Measurements from ENCODE around the gene HTRA3. TPM values are rescaled to one million over a fixed set of nuclear protein-coding genes. Genes with fewer than 3 reads are reported as not detected.

HTRA3 gene
- total RNA-seq, 1 donor from 2014 or later, result 35.2 TPM

DNA sequence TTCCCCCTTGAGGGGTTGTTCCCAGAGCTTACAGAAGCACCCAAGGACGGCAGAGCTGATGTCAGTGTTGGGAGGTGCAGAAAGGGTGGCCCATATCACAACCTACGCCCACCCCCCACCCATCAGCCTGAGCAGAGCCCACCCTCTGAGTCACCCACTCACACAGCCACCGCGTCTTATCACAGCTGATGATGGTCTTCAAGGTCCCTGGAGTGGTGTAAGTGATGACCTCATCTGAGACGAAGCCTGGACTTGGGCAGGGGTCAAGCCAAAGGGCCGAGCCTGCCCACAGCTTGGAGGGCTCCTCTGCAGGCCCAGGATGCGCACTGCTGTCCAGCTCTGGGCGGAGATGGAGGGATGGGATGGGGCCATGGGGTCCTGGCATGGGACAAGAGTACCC is 3.0 kb upstream of the HTRA3 start:
- no peak for DNase-seq (ENCODE audit: low read depth)
- no peaks in the 10 kb centered on the region for H3K36me3 ChIP-seq (ENCODE audit: insufficient read depth, low read length)
- H3K9me3 Mint-ChIP-seq (ENCODE audit: unreplicated experiment), result no peaks in the 10 kb centered on the region
- no peaks in the 10 kb centered on the region for H4K20me1 ChIP-seq (ENCODE audit: insufficient read depth, low read length)
- H3K4me1 Mint-ChIP-seq (ENCODE audit: low read depth, unreplicated experiment), result peaks cover 7% of the 10 kb centered on the region
- peaks cover 4% of the 10 kb centered on the region for H3K36me3 Mint-ChIP-seq (ENCODE audit: low read depth, unreplicated experiment)
- H3K79me2 ChIP-seq (ENCODE audit: insufficient read depth, low read length), result no peaks in the 10 kb centered on the region
- peak overlapping the region; percentile 30 for H3K4me3 Mint-ChIP-seq (ENCODE audit: unreplicated experiment)
- H3K27me3 ChIP-seq (ENCODE audit: insufficient read depth, low read length), result peaks cover 21% of the 10 kb centered on the region
- no peak for FAIRE-seq
- H3K27me3 Mint-ChIP-seq (ENCODE audit: low read depth, unreplicated experiment), result peaks cover 37% of the 10 kb centered on the region
- no peaks in the 10 kb centered on the region for H3K9me3 ChIP-seq (ENCODE audit: insufficient read depth, low read depth, low read length)
- H3K4me1 ChIP-seq (ENCODE audit: insufficient read depth, low read length), result peaks cover 14% of the 10 kb centered on the region
- no peak overlapping the region for H3K4me3 ChIP-seq (ENCODE audit: insufficient read depth, low read depth, low read length)
- no peak overlapping the region for H3K27ac ChIP-seq (ENCODE audit: low read depth, low read length)
- TF ChIP-seq EZH2 (IDR thresholded peaks at IDR 0.05; ENCODE audit: insufficient read depth, low read length), result no peak
- TF ChIP-seq, protein P1, sequence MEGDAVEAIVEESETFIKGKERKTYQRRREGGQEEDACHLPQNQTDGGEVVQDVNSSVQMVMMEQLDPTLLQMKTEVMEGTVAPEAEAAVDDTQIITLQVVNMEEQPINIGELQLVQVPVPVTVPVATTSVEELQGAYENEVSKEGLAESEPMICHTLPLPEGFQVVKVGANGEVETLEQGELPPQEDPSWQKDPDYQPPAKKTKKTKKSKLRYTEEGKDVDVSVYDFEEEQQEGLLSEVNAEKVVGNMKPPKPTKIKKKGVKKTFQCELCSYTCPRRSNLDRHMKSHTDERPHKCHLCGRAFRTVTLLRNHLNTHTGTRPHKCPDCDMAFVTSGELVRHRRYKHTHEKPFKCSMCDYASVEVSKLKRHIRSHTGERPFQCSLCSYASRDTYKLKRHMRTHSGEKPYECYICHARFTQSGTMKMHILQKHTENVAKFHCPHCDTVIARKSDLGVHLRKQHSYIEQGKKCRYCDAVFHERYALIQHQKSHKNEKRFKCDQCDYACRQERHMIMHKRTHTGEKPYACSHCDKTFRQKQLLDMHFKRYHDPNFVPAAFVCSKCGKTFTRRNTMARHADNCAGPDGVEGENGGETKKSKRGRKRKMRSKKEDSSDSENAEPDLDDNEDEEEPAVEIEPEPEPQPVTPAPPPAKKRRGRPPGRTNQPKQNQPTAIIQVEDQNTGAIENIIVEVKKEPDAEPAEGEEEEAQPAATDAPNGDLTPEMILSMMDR (IDR thresholded peaks at IDR 0.05; ENCODE audit: insufficient read depth, low read depth, low read length), result no peak
- no peak overlapping the region for H3K4me2 ChIP-seq (ENCODE audit: low read length)
- no peak overlapping the region for H3K27ac Mint-ChIP-seq (ENCODE audit: unreplicated experiment)
- no peak overlapping the region for H2AFZ ChIP-seq (ENCODE audit: low read depth, low read length)
- H3K9ac ChIP-seq (ENCODE audit: low read length), result no peak overlapping the region

- Histone ChIP-seq H4K20me1 (ENCODE audit: insufficient read depth, low read length) (no peaks in the 10 kb centered on the region), H3K9ac (ENCODE audit: low read length) (no peak overlapping the region), H2AFZ (ENCODE audit: low read depth, low read length) (no peak overlapping the region), H3K79me2 (ENCODE audit: insufficient read depth, low read length) (no peaks in the 10 kb centered on the region), H3K4me3 (ENCODE audit: insufficient read depth, low read depth, low read length) (no peak overlapping the region), H3K4me1 (ENCODE audit: insufficient read depth, low read length) (peaks cover 10% of the 10 kb centered on the region), H3K4me2 (ENCODE audit: low read length) (no peak overlapping the region), H3K9me3 (ENCODE audit: insufficient read depth, low read depth, low read length) (no peaks in the 10 kb centered on the region), H3K36me3 (ENCODE audit: insufficient read depth, low read length) (no peaks in the 10 kb centered on the region), H3K27ac (ENCODE audit: low read depth, low read length) (no peak overlapping the region), H3K27me3 (ENCODE audit: insufficient read depth, low read length) (peaks cover 22% of the 10 kb centered on the region)
- H3K27me3 Mint-ChIP-seq (ENCODE audit: low read depth, unreplicated experiment), result peaks cover 40% of the 10 kb centered on the region
- peaks cover 8% of the 10 kb centered on the region for H3K4me1 Mint-ChIP-seq (ENCODE audit: low read depth, unreplicated experiment)
- DNase-seq (ENCODE audit: low read depth) (no peak), FAIRE-seq (no peak)
- no peaks in the 10 kb centered on the region for H3K9me3 Mint-ChIP-seq (ENCODE audit: unreplicated experiment)
- no peak for TF ChIP-seq EZH2 (IDR thresholded peaks at IDR 0.05; ENCODE audit: insufficient read depth, low read length)
- TF ChIP-seq, protein P1 (IDR thresholded peaks at IDR 0.05; ENCODE audit: insufficient read depth, low read depth, low read length), result peak; percentile 35
- H3K4me3 Mint-ChIP-seq (ENCODE audit: unreplicated experiment), result peak overlapping the region; percentile 30
- peaks cover 4% of the 10 kb centered on the region for H3K36me3 Mint-ChIP-seq (ENCODE audit: low read depth, unreplicated experiment)
- no peak overlapping the region for H3K27ac Mint-ChIP-seq (ENCODE audit: unreplicated experiment)
These were observed 2.5 kb upstream of the HTRA3 start for GRCh38 chr4:8267077-8267476.

DNA sequence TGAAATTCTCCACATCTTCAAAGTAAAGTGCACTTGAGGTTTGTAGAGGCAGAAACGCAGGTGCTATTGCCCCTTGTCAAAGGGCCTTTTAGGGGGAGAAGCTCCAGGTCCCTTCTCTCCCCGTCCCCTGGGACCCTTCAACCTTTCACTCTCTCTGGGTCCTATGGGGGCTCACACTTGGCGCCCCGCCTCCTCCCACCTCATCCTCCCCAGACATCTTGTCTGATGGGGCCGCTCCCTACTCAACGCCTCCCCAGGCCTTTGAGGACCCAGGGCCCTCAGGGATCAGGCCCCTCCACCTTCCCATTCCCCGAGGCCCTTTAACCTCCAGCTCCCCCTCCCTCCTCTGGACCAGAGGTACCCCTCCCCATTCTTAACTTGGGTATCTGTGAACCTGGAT is 1.3 kb upstream of the HTRA3 start:
- DNase-seq (ENCODE audit: low read depth) (no peak), FAIRE-seq (no peak)
- Histone ChIP-seq H3K4me3 (ENCODE audit: insufficient read depth, low read depth, low read length) (no peak overlapping the region), H3K4me1 (ENCODE audit: insufficient read depth, low read length) (peaks cover 10% of the 10 kb centered on the region), H2AFZ (ENCODE audit: low read depth, low read length) (no peak overlapping the region), H3K9ac (ENCODE audit: low read length) (no peak overlapping the region), H3K27me3 (ENCODE audit: insufficient read depth, low read length) (peaks cover 24% of the 10 kb centered on the region), H3K79me2 (ENCODE audit: insufficient read depth, low read length) (no peaks in the 10 kb centered on the region), H3K36me3 (ENCODE audit: insufficient read depth, low read length) (no peaks in the 10 kb centered on the region), H3K27ac (ENCODE audit: low read depth, low read length) (no peak overlapping the region), H3K9me3 (ENCODE audit: insufficient read depth, low read depth, low read length) (no peaks in the 10 kb centered on the region), H4K20me1 (ENCODE audit: insufficient read depth, low read length) (no peaks in the 10 kb centered on the region), H3K4me2 (ENCODE audit: low read length) (no peak overlapping the region)
- Mint-ChIP-seq H3K9me3 (ENCODE audit: unreplicated experiment) (no peaks in the 10 kb centered on the region), H3K4me3 (ENCODE audit: unreplicated experiment) (no peak overlapping the region), H3K27me3 (ENCODE audit: low read depth, unreplicated experiment) (peaks cover 41% of the 10 kb centered on the region), H3K4me1 (ENCODE audit: low read depth, unreplicated experiment) (peaks cover 9% of the 10 kb centered on the region), H3K36me3 (ENCODE audit: low read depth, unreplicated experiment) (peaks cover 4% of the 10 kb centered on the region), H3K27ac (ENCODE audit: unreplicated experiment) (no peak overlapping the region)
- TF ChIP-seq, protein P1 (IDR thresholded peaks at IDR 0.05; ENCODE audit: insufficient read depth, low read depth, low read length), result no peak
- no peak for TF ChIP-seq EZH2 (IDR thresholded peaks at IDR 0.05; ENCODE audit: insufficient read depth, low read length)

Data from astrocyte (in vitro differentiated cells and primary cell).